DOHH2 (cell line): ENCODE data around the gene TAT.

ENCODE experiments used
- H3F3A ChIP-seq: fragments of 200-600 bp; sonication (generic), shearing (Covaris generic); 2 replicates; pipeline ENCODE4 v1.6.0; 2016; ENCODE audit warnings: antibody characterized with exemption, mild to moderate bottlenecking; ENCODE audit not compliant: control insufficient read depth, insufficient read depth
- H3K27ac ChIP-seq: fragments of 200-600 bp; sonication (generic); 2 replicates; pipeline ENCODE4 v1.5.1; 2014; ENCODE audit warnings: low read depth, mild to moderate bottlenecking, low read length, moderate library complexity
- H3K27me3 ChIP-seq: fragments of 200-600 bp; sonication (generic); 2 replicates; pipeline ENCODE4 v1.6.1; 2014; ENCODE audit warnings: mild to moderate bottlenecking, low read length, mixed read lengths; ENCODE audit not compliant: control insufficient read depth
- H3K36me3 ChIP-seq: fragments of 200-600 bp; sonication (generic); 2 replicates; pipeline ENCODE4 v1.6.1; 2014; ENCODE audit warnings: mild to moderate bottlenecking, low read length, moderate library complexity, mixed read lengths; ENCODE audit not compliant: control insufficient read depth
- H3K4me1 ChIP-seq: fragments of 200-600 bp; sonication (generic); 2 replicates; pipeline ENCODE4 v1.6.1; 2014; ENCODE audit warnings: mild to moderate bottlenecking, low read length, mixed read lengths; ENCODE audit not compliant: control insufficient read depth
- H3K4me2 ChIP-seq: fragments of 200-600 bp; sonication (generic); 2 replicates; pipeline ENCODE4 v1.6.0; 2014; ENCODE audit warnings: mild to moderate bottlenecking, low read length, moderate library complexity
- H3K4me3 ChIP-seq: fragments of 200-600 bp; sonication (generic); 2 replicates; pipeline ENCODE4 v1.5.1; 2014; ENCODE audit warnings: mild to moderate bottlenecking, low read length, mixed read lengths
- H3K79me2 ChIP-seq: fragments of 200-600 bp; sonication (generic); 2 replicates; pipeline ENCODE4 v1.6.1; 2014; ENCODE audit warnings: mild to moderate bottlenecking, low read length, mixed read lengths; ENCODE audit not compliant: control insufficient read depth
- H3K9me2 ChIP-seq: fragments of 200-600 bp; sonication (generic); replicated peaks from 2 replicates; pipeline ENCODE4 v1.6.1; 2014; ENCODE audit warnings: mild to moderate bottlenecking, low read length, mixed read lengths; ENCODE audit not compliant: control insufficient read depth
- H3K9me3 ChIP-seq: fragments of 200-600 bp; sonication (generic); 2 replicates; pipeline ENCODE4 v1.6.1; 2014; ENCODE audit warnings: antibody characterized with exemption, low read length, mixed read lengths; ENCODE audit not compliant: control insufficient read depth, insufficient read depth
- H4K20me1 ChIP-seq: fragments of 200-600 bp; sonication (generic); 2 replicates; pipeline ENCODE4 v1.6.0; 2014; ENCODE audit warnings: low read depth, mild to moderate bottlenecking, antibody characterized with exemption, low read length, moderate library complexity; ENCODE audit not compliant: control insufficient read depth, insufficient read depth
- EZH2phosphoT487 ChIP-seq: fragments of 200-600 bp; sonication (generic); IDR thresholded peaks from 2 replicates; pipeline ENCODE4 v1.6.1; 2017; ENCODE audit warnings: borderline replicate concordance, mild to moderate bottlenecking, antibody characterized with exemption, low read length, moderate library complexity, mixed read lengths
- TF ChIP-seq, protein P1 (sequence below): fragments of 200-600 bp; sonication (generic); IDR thresholded peaks from one replicate; pipeline ENCODE4 v1.5.1; 2014; ENCODE audit warnings: antibody characterized with exemption, mild to moderate bottlenecking, low read depth, low read length; ENCODE audit not compliant: poor library complexity, severe bottlenecking

Gene TAT

GRCh38 chr16:71568551-71568950, 8.3 kb downstream of the TAT start:
- no peaks in the 10 kb centered on the region for H3K9me2 ChIP-seq
- H3K4me1 ChIP-seq = peaks cover 20% of the 10 kb centered on the region
- H3K36me3 ChIP-seq = no peaks in the 10 kb centered on the region
- H4K20me1 ChIP-seq = no peaks in the 10 kb centered on the region
- no peaks in the 10 kb centered on the region for H3K9me3 ChIP-seq
- H3K27ac ChIP-seq = no peak overlapping the region
- H3K4me3 ChIP-seq = no peak overlapping the region
- no peaks in the 10 kb centered on the region for H3K79me2 ChIP-seq
- H3K4me2 ChIP-seq = no peak overlapping the region
- H3K27me3 ChIP-seq = no peaks in the 10 kb centered on the region
- TF ChIP-seq, protein P1, sequence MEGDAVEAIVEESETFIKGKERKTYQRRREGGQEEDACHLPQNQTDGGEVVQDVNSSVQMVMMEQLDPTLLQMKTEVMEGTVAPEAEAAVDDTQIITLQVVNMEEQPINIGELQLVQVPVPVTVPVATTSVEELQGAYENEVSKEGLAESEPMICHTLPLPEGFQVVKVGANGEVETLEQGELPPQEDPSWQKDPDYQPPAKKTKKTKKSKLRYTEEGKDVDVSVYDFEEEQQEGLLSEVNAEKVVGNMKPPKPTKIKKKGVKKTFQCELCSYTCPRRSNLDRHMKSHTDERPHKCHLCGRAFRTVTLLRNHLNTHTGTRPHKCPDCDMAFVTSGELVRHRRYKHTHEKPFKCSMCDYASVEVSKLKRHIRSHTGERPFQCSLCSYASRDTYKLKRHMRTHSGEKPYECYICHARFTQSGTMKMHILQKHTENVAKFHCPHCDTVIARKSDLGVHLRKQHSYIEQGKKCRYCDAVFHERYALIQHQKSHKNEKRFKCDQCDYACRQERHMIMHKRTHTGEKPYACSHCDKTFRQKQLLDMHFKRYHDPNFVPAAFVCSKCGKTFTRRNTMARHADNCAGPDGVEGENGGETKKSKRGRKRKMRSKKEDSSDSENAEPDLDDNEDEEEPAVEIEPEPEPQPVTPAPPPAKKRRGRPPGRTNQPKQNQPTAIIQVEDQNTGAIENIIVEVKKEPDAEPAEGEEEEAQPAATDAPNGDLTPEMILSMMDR = no peak
- no peak for TF ChIP-seq EZH2phosphoT487
- H3F3A ChIP-seq = 0 out of 2 replicates have a peak, but pooled peaks cover 4% of the 10 kb centered on the region

DNA sequence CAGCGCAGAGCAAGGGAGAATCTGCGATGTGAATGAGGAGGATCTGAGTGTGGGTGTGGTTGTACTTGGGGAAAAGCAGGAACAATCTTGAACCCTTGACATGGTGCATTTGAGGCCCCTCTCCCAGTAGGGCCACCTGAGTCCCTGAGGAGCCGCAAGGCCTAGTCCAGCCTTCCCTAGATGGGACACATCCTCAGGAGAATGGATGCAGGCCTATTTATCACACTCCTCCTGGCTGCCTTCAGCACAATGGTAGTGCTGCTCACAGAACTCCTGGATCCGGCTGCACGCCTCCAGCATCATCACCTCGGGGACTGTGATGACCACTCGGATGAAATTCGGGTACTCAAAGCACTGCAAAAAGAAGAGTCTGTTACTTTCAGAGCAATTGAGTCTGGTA, 9.0 kb downstream of the TAT start:
- no peaks in the 10 kb centered on the region for H3K79me2 ChIP-seq
- no peaks in the 10 kb centered on the region for H3K36me3 ChIP-seq
- peaks cover 5% of the 10 kb centered on the region; the same call in 1 of the 2 replicates for H3K9me3 ChIP-seq
- H3K4me1 ChIP-seq = peaks cover 20% of the 10 kb centered on the region
- H4K20me1 ChIP-seq = no peaks in the 10 kb centered on the region
- H3K9me2 ChIP-seq = no peaks in the 10 kb centered on the region
- H3K27ac ChIP-seq = no peak overlapping the region
- TF ChIP-seq, protein P1 = no peak
- TF ChIP-seq EZH2phosphoT487 = no peak
- no peak overlapping the region for H3K4me3 ChIP-seq
- 0 out of 2 replicates have a peak, but pooled peaks cover 4% of the 10 kb centered on the region for H3F3A ChIP-seq
- H3K4me2 ChIP-seq = no peak overlapping the region
- no peaks in the 10 kb centered on the region for H3K27me3 ChIP-seq

DNA sequence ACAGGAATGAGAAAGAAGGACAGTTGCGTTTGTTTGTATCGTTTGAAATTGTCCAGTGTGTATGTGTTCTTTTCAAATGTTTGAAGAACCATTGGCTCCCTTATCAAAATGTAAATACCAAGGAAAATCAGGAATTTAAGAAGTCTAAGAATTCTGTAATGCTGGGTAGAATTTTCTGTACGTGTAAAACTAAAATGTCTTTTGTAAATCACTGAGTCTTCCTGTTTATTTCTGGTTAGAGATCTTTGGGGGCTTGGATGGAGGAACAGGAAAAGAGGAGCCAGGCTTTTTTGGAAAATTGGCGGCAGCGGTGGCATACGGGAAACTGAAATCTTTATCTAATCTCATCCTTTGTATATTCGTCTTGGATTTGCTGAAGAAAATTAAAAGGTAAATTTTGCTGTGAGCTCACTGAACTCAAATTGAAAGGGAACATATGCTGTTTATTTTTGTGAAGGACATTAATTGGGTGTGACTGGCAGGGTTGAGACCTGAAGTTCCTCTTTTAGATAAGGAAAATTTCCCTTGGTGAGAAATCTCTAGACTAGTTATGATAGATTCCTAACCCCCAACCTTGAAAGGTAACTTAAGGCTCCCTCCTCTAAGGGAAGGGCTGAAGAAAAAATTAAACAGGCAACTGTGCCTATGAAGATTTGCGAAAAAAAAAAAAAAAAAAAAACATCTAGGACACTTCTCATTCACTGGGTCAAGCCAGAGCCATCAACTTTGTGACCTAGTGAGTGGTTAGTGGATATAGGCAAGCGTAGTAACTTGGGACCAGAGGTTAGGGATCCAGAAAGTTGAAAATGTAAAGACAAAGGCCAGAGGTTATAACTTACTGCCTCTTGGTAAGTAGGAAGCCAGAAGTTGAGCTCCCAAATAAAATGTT, 10.8 kb downstream of the TAT start:
- peak overlapping the region; percentile 74 for H3K4me3 ChIP-seq
- H3F3A ChIP-seq = 0 out of 2 replicates have a peak, but pooled peaks cover 4% of the 10 kb centered on the region
- H3K4me1 ChIP-seq = peaks cover 20% of the 10 kb centered on the region
- no peaks in the 10 kb centered on the region for H3K36me3 ChIP-seq
- peak overlapping the region; percentile 83 for H3K27ac ChIP-seq
- H3K9me3 ChIP-seq = peaks cover 9% of the 10 kb centered on the region; the same call in 1 of the 2 replicates
- no peaks in the 10 kb centered on the region for H4K20me1 ChIP-seq
- TF ChIP-seq EZH2phosphoT487 = no peak
- TF ChIP-seq, protein P1 = no peak
- H3K27me3 ChIP-seq = no peaks in the 10 kb centered on the region
- peak overlapping the region; percentile 85 for H3K4me2 ChIP-seq
- no peaks in the 10 kb centered on the region for H3K9me2 ChIP-seq
- H3K79me2 ChIP-seq = no peaks in the 10 kb centered on the region
